H1 (cell line): Measurements from ENCODE around the gene PWP1. TPM values are rescaled to one million over a fixed set of nuclear protein-coding genes. Genes with fewer than 3 reads are reported as not detected.

Experiments
- BACH1 ChIP-seq: IDR thresholded peaks from 2 replicates; pipeline ENCODE4 v1.6.1; 2012; ENCODE audit warnings: low read length, improper control_type of control experiment
- CBX8 ChIP-seq: fragments of 300-800, 300-1000 bp; sonication (generic); IDR thresholded peaks from 2 replicates; pipeline ENCODE4 v1.7.1; 2016; ENCODE audit warnings: low read depth, low read length, borderline replicate concordance
- CEBPB ChIP-seq: IDR thresholded peaks from 2 replicates; pipeline ENCODE4 v1.6.1; 2012; ENCODE audit warnings: low read depth, low read length
- CHD1 ChIP-seq: IDR thresholded peaks from 2 replicates; pipeline ENCODE4 v1.6.1; 2012; ENCODE audit warnings: low read depth, low read length, improper control_type of control experiment
- CHD2 ChIP-seq: IDR thresholded peaks from 2 replicates; pipeline ENCODE4 v1.6.1; 2012; ENCODE audit warnings: low read length, improper control_type of control experiment
- CREB1 ChIP-seq: IDR thresholded peaks from 2 replicates; pipeline ENCODE4 v1.6.1; 2012; ENCODE audit warnings: inconsistent platforms
- EP300 ChIP-seq, 2 experiments: IDR thresholded peaks; 1 replicate in 1 of 2; 2 replicates in 1 of 2; pipeline ENCODE4 v1.6.1; 2011 to 2012; ENCODE audit warnings: low read depth in 2 of 2, low read length in 2 of 2, mild to moderate bottlenecking in 2 of 2, borderline replicate concordance in 1 of 2, inconsistent platforms in 1 of 2, moderate library complexity in 1 of 2
- EZH2 ChIP-seq: fragments of 200-600 bp; sonication (generic); IDR thresholded peaks from 2 replicates; pipeline ENCODE4 v1.7.1; 2012; ENCODE audit warnings: low read depth, mild to moderate bottlenecking, moderate library complexity, low read length, inconsistent platforms; ENCODE audit not compliant: severe bottlenecking
- HDAC2 ChIP-seq, 2 experiments: fragments of 300-600 bp in 1 of 2; sonication (generic) in 1 of 2; IDR thresholded peaks; 2 replicates each; pipeline ENCODE4 v1.6.1; 2011 to 2012; ENCODE audit warnings: low read depth in 2 of 2, low read length in 2 of 2, mild to moderate bottlenecking in 2 of 2, moderate library complexity in 2 of 2, borderline replicate concordance in 1 of 2, inconsistent platforms in 1 of 2
- POLR2AphosphoS5 ChIP-seq: IDR thresholded peaks from 2 replicates; pipeline ENCODE4 v1.6.1; 2011; ENCODE audit warnings: low read depth, low read length
- POU5F1 ChIP-seq: IDR thresholded peaks from 2 replicates; pipeline ENCODE4 v1.6.1; 2011; ENCODE audit warnings: low read depth, mild to moderate bottlenecking, low read length, moderate library complexity
- RAD21 ChIP-seq, 2 experiments: IDR thresholded peaks in 1 of 2; conservative IDR thresholded peaks in 1 of 2; 2 replicates each; pipeline ENCODE4 v1.6.1; 2011; ENCODE audit warnings: low read depth in 2 of 2, low read length in 2 of 2, improper control_type of control experiment in 1 of 2, inconsistent platforms in 1 of 2, mild to moderate bottlenecking in 1 of 2, moderate library complexity in 1 of 2
- RBBP5 ChIP-seq: IDR thresholded peaks from 2 replicates; pipeline ENCODE4 v1.7.1; 2012; ENCODE audit warnings: low read depth, mild to moderate bottlenecking, inconsistent platforms, low read length, moderate library complexity, borderline replicate concordance
- SP2 ChIP-seq: IDR thresholded peaks from 2 replicates; pipeline ENCODE4 v1.6.1; 2012; ENCODE audit warnings: mild to moderate bottlenecking, low read length, inconsistent platforms
- SRF ChIP-seq: IDR thresholded peaks from 2 replicates; pipeline ENCODE4 v1.6.1; 2011; ENCODE audit warnings: mild to moderate bottlenecking, low read depth, low read length, moderate library complexity
- TAF7 ChIP-seq: optimal IDR thresholded peaks from 2 replicates; pipeline ENCODE3; 2011; ENCODE audit warnings: low read depth, mild to moderate bottlenecking, inconsistent platforms, low read length, moderate library complexity, borderline replicate concordance
- YY1 ChIP-seq: IDR thresholded peaks from 2 replicates; pipeline ENCODE4 v1.6.1; 2011; ENCODE audit warnings: low read depth, mild to moderate bottlenecking, low read length
- polyA plus RNA-seq, 7 experiments: library from polyadenylated mRNA; depleted of rRNA in 3 of 7; stranded (reverse) in 5 of 7; unstranded in 2 of 7; fragments of >200 nt in 5 of 7; fragments of 200-250 nt in 2 of 7; gene quantifications; 1 replicate in 5 of 7; 2 replicates in 1 of 7; 4 replicates in 1 of 7; pipeline versions ENCODE4 v1.2.1 to v1.2.3, GENCODE V29; 2011 to 2013; ENCODE audit warnings: missing spikeins in 2 of 7, mixed read lengths in 2 of 7
- total RNA-seq: library from RNA; stranded (reverse); fragmentation: NEBNext Ultra II Directional; extraction: Animal tissue kit (Norgen Biotek cat#: 25700); gene quantifications from 2 replicates; pipeline ENCODE4 v1.2.1, GENCODE V29; 2021
- TF ChIP-seq, protein P1 (sequence below): IDR thresholded peaks from 2 replicates; pipeline ENCODE4 v1.6.1; 2012; ENCODE audit warnings: inconsistent platforms
- TF ChIP-seq, protein P2 (sequence below): IDR thresholded peaks from 2 replicates; pipeline ENCODE4 v1.6.1; 2012; ENCODE audit warnings: inconsistent platforms
- TF ChIP-seq, protein P3 (sequence below), 3 experiments: IDR thresholded peaks; 1 replicate in 2 of 3; 2 replicates in 1 of 3; pipeline versions ENCODE4 v1.5.1 to v1.6.1; 2011; ENCODE audit warnings: low read length in 3 of 3, mild to moderate bottlenecking in 3 of 3, inconsistent platforms in 2 of 3, low read depth in 1 of 3, moderate library complexity in 1 of 3; ENCODE audit not compliant: insufficient read depth in 1 of 3; ENCODE audit errors: control extremely low read depth in 1 of 3

The PWP1 gene
- total and polyA plus RNA-seq, 2 of the 8 experiments (the other 6 are each of a cell fraction or from before 2014, with no cell fraction given), result 57.8 to 78.5 TPM

DNA sequence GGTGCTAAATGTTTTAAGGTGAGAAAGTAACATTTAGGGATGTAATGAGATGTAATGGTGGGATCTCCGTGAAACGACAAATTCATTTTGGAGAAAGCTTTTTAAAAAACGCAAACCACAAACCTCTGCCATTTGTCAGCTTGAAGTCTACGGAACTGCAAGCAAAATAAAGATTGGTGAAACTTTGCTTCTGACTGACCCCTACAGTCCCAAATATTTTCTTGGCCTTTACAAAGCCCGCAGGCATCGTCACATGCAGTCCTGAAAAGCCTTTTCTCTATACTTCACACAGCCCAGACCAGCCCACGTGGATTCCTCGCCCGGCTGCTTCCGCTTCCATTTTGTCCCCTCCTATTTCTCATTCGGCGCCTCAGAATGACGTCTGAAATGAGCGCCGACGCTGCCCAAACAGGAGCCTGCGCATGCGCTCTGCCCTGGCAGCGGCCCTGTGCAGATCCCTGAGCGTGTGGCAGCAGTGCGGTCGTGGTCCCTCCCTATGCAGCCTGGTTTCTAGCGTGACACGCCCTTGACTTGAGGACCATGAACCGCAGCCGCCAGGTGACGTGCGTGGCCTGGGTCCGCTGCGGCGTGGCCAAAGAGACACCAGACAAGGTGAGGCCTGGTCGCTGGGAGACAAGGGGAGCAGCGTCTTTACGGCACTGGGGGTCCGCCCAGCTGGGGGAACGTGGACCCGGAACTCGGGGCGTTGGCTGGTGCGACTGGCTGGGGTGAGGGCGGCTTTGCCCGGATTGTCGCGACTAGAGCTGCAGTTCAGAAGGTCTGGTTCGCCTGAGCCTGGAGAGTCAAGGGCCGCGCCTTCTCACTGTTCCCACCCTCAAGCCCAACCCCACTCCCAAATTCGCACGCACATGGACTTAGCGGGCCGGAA is at the start of gene PWP1 (continued):
- TF ChIP-seq POU5F1, result no peak
- TF ChIP-seq EZH2, result no peak
- TF ChIP-seq CHD1, result no peak
- peak; percentile 53 to 63; a peak in 2 of 4 replicates for TF ChIP-seq HDAC2 (IDR thresholded peaks at IDR 0.05; ENCODE audit: borderline replicate concordance in 1 of 2, low read depth in 2 of 2, low read length in 2 of 2)
- TF ChIP-seq RBBP5, result peak; percentile 82; the same call in 1 of the 2 replicates
- TF ChIP-seq, protein P1, sequence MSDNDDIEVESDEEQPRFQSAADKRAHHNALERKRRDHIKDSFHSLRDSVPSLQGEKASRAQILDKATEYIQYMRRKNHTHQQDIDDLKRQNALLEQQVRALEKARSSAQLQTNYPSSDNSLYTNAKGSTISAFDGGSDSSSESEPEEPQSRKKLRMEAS, result peak; percentile 80; the same call in 1 of the 2 replicates
- no peak; the same call in 1 of the 2 replicates for TF ChIP-seq CHD2
- TF ChIP-seq EP300 (IDR thresholded peaks at IDR 0.05; ENCODE audit: borderline replicate concordance in 1 of 2, low read depth in 2 of 2, low read length in 2 of 2), result no peak
- TF ChIP-seq CREB1, result peak; percentile 99
- no peak for TF ChIP-seq SP2
- TF ChIP-seq POLR2AphosphoS5, result peak; percentile 85
- TF ChIP-seq TAF7, result peak; percentile 83
- TF ChIP-seq YY1, result peak; percentile 94
- TF ChIP-seq, protein P2, sequence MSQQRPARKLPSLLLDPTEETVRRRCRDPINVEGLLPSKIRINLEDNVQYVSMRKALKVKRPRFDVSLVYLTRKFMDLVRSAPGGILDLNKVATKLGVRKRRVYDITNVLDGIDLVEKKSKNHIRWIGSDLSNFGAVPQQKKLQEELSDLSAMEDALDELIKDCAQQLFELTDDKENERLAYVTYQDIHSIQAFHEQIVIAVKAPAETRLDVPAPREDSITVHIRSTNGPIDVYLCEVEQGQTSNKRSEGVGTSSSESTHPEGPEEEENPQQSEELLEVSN, result no peak; the same call in 1 of the 2 replicates
- peak; percentile 87 for TF ChIP-seq SRF
- TF ChIP-seq CEBPB, result no peak
- TF ChIP-seq BACH1, result no peak
- no peak for TF ChIP-seq CBX8
- TF ChIP-seq, protein P3, sequence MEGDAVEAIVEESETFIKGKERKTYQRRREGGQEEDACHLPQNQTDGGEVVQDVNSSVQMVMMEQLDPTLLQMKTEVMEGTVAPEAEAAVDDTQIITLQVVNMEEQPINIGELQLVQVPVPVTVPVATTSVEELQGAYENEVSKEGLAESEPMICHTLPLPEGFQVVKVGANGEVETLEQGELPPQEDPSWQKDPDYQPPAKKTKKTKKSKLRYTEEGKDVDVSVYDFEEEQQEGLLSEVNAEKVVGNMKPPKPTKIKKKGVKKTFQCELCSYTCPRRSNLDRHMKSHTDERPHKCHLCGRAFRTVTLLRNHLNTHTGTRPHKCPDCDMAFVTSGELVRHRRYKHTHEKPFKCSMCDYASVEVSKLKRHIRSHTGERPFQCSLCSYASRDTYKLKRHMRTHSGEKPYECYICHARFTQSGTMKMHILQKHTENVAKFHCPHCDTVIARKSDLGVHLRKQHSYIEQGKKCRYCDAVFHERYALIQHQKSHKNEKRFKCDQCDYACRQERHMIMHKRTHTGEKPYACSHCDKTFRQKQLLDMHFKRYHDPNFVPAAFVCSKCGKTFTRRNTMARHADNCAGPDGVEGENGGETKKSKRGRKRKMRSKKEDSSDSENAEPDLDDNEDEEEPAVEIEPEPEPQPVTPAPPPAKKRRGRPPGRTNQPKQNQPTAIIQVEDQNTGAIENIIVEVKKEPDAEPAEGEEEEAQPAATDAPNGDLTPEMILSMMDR (IDR thresholded peaks at IDR 0.05; ENCODE audit: control extremely low read depth in 1 of 3, insufficient read depth in 1 of 3, low read depth in 1 of 3, low read length in 3 of 3), result no peak
- no peak for TF ChIP-seq RAD21 (IDR thresholded peaks at IDR 0.05 in 1 of 2, conservative IDR thresholded peaks at IDR 0.05 in 1 of 2; ENCODE audit: low read depth in 2 of 2, low read length in 2 of 2)
